GM18907 (cell line): Measurements from ENCODE around the gene STX18.

Source experiments
- ATAC-seq: cut with Tn5 transposase; IDR thresholded peaks from one replicate; pipeline ENCODE4 v1.9.1; 2021; ENCODE audit warnings: mild to moderate bottlenecking, moderate library complexity; ENCODE audit not compliant: unreplicated experiment

The STX18 gene

GRCh38 chr4:4387531-4388310 is 154.1 kb downstream of the STX18 start:
- no peak for ATAC-seq

GRCh38 chr4:4386736-4387392 is 155.0 kb downstream of the STX18 start, which contains the start of gene NSG1:
Gene NSG1 (plus strand): TSS chr4:4387102. CDS start chr4:4387630, 528 bp downstream.
- no peak for ATAC-seq

- ATAC-seq: no peak
Measured at GRCh38 chr4:4386296-4386735, 155.5 kb downstream of the STX18 start.

- ATAC-seq: no peak
Measured at GRCh38 chr4:4385729-4386295, 156.0 kb downstream of the STX18 start.

GRCh38 chr4:4384837-4385236 is 157.0 kb downstream of the STX18 start:
- no peak for ATAC-seq

- ATAC-seq: no peak
Measured at GRCh38 chr4:4383085-4383484, 158.8 kb downstream of the STX18 start.

- no peak for ATAC-seq
Measured at GRCh38 chr4:4379540-4380087, 162.2 kb downstream of the STX18 start.

GRCh38 chr4:4377732-4378460 is 164.0 kb downstream of the STX18 start:
- no peak for ATAC-seq

- no peak for ATAC-seq
Measured at GRCh38 chr4:4377191-4377590, 164.7 kb downstream of the STX18 start.

GRCh38 chr4:4376074-4376473 is 165.8 kb downstream of the STX18 start:
- ATAC-seq: no peak

GRCh38 chr4:4374388-4375098 is 167.3 kb downstream of the STX18 start:
- no peak for ATAC-seq
